Measurements from ENCODE around the gene CDH23. TPM values are rescaled to one million over a fixed set of nuclear protein-coding genes. Genes with fewer than 3 reads are reported as not detected.

CDH23 gene
- total RNA-seq, 1 donor from 2014 or later: not detected

GRCh38 chr10:71392292-71392691 is 4.4 kb upstream of the CDH23 start:
- DNase-seq (ENCODE audit: low read depth in 2 of 2): no peak

GRCh38 chr10:71392791-71393781 is 3.6 kb upstream of the CDH23 start:
- no peak for DNase-seq (ENCODE audit: low read depth in 2 of 2)

GRCh38 chr10:71393841-71394475 is 2.8 kb upstream of the CDH23 start:
- no peak for DNase-seq (ENCODE audit: low read depth in 2 of 2)

- DNase-seq (ENCODE audit: low read depth in 2 of 2): no peak
Observed at GRCh38 chr10:71394926-71395562, 1.7 kb upstream of the CDH23 start.

GRCh38 chr10:71395621-71396020 is 1.1 kb upstream of the CDH23 start:
- DNase-seq (ENCODE audit: low read depth in 2 of 2): no peak

- peak in 1 of 2 donors; percentile 46 for DNase-seq (ENCODE audit: low read depth in 2 of 2)
Observed at GRCh38 chr10:71396084-71396710, 523 bp upstream of the CDH23 start.

GRCh38 chr10:71397296-71398212 is 834 bp downstream of the CDH23 start:
- no peak for DNase-seq (ENCODE audit: low read depth in 2 of 2)

GRCh38 chr10:71398976-71399375 is 2.3 kb downstream of the CDH23 start:
- no peak for DNase-seq (ENCODE audit: low read depth in 2 of 2)

- no peak for DNase-seq (ENCODE audit: low read depth in 2 of 2)
Observed at GRCh38 chr10:71399946-71400345, 3.2 kb downstream of the CDH23 start.

GRCh38 chr10:71401056-71401455 is 4.3 kb downstream of the CDH23 start:
- DNase-seq (ENCODE audit: low read depth in 2 of 2): no peak

- DNase-seq (ENCODE audit: low read depth in 2 of 2): no peak
Observed at GRCh38 chr10:71402005-71402404, 5.3 kb downstream of the CDH23 start.

GRCh38 chr10:71404503-71405295 is 8.0 kb downstream of the CDH23 start:
- no peak for DNase-seq (ENCODE audit: low read depth in 2 of 2)

- no peak for DNase-seq (ENCODE audit: low read depth in 2 of 2)
Observed at GRCh38 chr10:71406878-71407277, 10.2 kb downstream of the CDH23 start.

- no peak for DNase-seq (ENCODE audit: low read depth in 2 of 2)
Observed at GRCh38 chr10:71408436-71409225, 11.9 kb downstream of the CDH23 start.

- DNase-seq (ENCODE audit: low read depth in 2 of 2): no peak
Observed at GRCh38 chr10:71409516-71410104, 12.9 kb downstream of the CDH23 start.

- DNase-seq (ENCODE audit: low read depth in 2 of 2): no peak
Observed at GRCh38 chr10:71413581-71413980, 16.9 kb downstream of the CDH23 start.

GRCh38 chr10:71414359-71414758 is 17.6 kb downstream of the CDH23 start:
- DNase-seq (ENCODE audit: low read depth in 2 of 2): no peak

GRCh38 chr10:71419002-71419540 is 22.4 kb downstream of the CDH23 start:
- DNase-seq (ENCODE audit: low read depth in 2 of 2): no peak

All from lung microvascular endothelial cell (primary cell).